ENCODE measurements around the gene MRPL2.

DNA sequence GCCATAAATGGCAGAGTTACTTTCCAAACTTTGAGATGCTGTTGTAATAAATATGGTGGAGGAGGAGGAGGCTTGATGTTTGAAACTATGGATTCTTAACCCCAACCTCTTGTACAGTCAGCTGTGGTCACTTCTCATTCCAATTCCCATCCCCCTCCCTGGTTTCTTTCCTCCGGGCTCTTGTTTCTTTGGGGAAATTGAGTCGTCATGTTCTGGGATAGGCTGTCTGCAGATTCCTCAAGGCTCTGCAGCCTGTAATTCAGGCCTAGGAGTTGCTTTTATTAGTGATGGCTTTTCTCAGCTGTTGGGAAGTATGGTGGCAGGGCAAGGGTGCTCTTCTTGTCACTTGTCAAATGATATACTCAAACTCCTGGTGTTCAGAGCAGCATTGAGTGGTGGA lies 19.5 kb upstream of the MRPL2 start:
- TF ChIP-seq CTCF (IDR thresholded peaks at IDR 0.05): no peak
- TF ChIP-seq POLR2A (IDR thresholded peaks at IDR 0.05): no peak

All from uterus (tissue), 2 donors.